DND-41 (cell line): ENCODE data around the gene NLGN1.

Experiments
- ATAC-seq: fragments of 200-7000 bp; cut with Tn5 transposase; 3 replicates; pipeline ENCODE4 v1.9.1; 2021; ENCODE audit warnings: low read depth; ENCODE audit not compliant: insufficient read depth
- DNase-seq: peaks from one replicate; pipeline ENCODE4 v3.0.0-alpha.2; 2020
- H2AFZ ChIP-seq: 2 replicates; pipeline ENCODE4 v1.6.0; 2012; ENCODE audit warnings: low read depth, low read length
- H3K27ac ChIP-seq: 2 replicates; pipeline ENCODE4 v1.5.1; 2012; ENCODE audit warnings: low read length, inconsistent platforms
- H3K27me3 ChIP-seq: fragments of 200-600 bp; sonication (generic); 2 replicates; pipeline ENCODE4 v1.6.0; 2012; ENCODE audit warnings: low read length, mild to moderate bottlenecking, inconsistent platforms; ENCODE audit not compliant: insufficient read depth, poor library complexity
- H3K36me3 ChIP-seq: 2 replicates; pipeline ENCODE4 v1.5.1; 2012; ENCODE audit warnings: low read length, inconsistent platforms; ENCODE audit not compliant: insufficient read depth
- H3K4me1 ChIP-seq: 2 replicates; pipeline ENCODE4 v1.5.1; 2012; ENCODE audit warnings: mild to moderate bottlenecking, low read length; ENCODE audit not compliant: insufficient read depth
- H3K4me2 ChIP-seq: 2 replicates; pipeline ENCODE4 v1.6.0; 2012; ENCODE audit warnings: mild to moderate bottlenecking, moderate library complexity, low read length, inconsistent platforms; ENCODE audit not compliant: insufficient read depth
- H3K4me3 ChIP-seq, 2 experiments: fragments of 200-600 bp in 1 of 2; shearing (Covaris generic) in 1 of 2; 2 replicates each; pipeline ENCODE4 v1.5.1; 2012 to 2016; ENCODE audit warnings: inconsistent platforms in 2 of 2, low read length in 2 of 2, mild to moderate bottlenecking in 2 of 2, low read depth in 1 of 2, moderate library complexity in 1 of 2
- H3K79me2 ChIP-seq: 2 replicates; pipeline ENCODE4 v1.6.0; 2012; ENCODE audit warnings: low read length, inconsistent platforms; ENCODE audit not compliant: insufficient read depth
- H3K9ac ChIP-seq: 2 replicates; pipeline ENCODE4 v1.6.0; 2012; ENCODE audit warnings: low read depth, mild to moderate bottlenecking, inconsistent platforms, low read length, moderate library complexity
- H3K9me3 ChIP-seq: 2 replicates; pipeline ENCODE4 v1.5.1; 2012; ENCODE audit warnings: low read length, moderate library complexity, mild to moderate bottlenecking, inconsistent platforms; ENCODE audit not compliant: insufficient read depth, severe bottlenecking
- H4K20me1 ChIP-seq: 2 replicates; pipeline ENCODE4 v1.6.0; 2012; ENCODE audit warnings: low read length; ENCODE audit not compliant: insufficient read depth
- CTCF ChIP-seq: IDR thresholded peaks from 2 replicates; pipeline ENCODE4 v1.5.1; 2012; ENCODE audit warnings: borderline replicate concordance, low read length, moderate library complexity, mild to moderate bottlenecking; ENCODE audit not compliant: poor library complexity, severe bottlenecking; ENCODE audit errors: extremely low read depth
- EZH2 ChIP-seq: IDR thresholded peaks from 3 replicates; pipeline ENCODE4 v1.6.1; 2012; ENCODE audit warnings: borderline replicate concordance, low read depth, mild to moderate bottlenecking, moderate library complexity, low read length, inconsistent platforms; ENCODE audit not compliant: severe bottlenecking

Gene NLGN1

GRCh38 chr3:174169736-174170135, 772.2 kb downstream of the NLGN1 start:
- Histone ChIP-seq H3K4me3 (no peak overlapping the region), H3K9me3 (no peaks in the 10 kb centered on the region), H4K20me1 (no peaks in the 10 kb centered on the region), H3K79me2 (no peaks in the 10 kb centered on the region), H3K27ac (no peak overlapping the region), H3K36me3 (no peaks in the 10 kb centered on the region), H3K9ac (no peak overlapping the region), H3K4me2 (no peak overlapping the region), H3K27me3 (no peaks in the 10 kb centered on the region), H2AFZ (no peak overlapping the region), H3K4me1 (no peaks in the 10 kb centered on the region)
- no peak for DNase-seq
- TF ChIP-seq EZH2 (no peak), CTCF (no peak)
- no peak for ATAC-seq

DNA sequence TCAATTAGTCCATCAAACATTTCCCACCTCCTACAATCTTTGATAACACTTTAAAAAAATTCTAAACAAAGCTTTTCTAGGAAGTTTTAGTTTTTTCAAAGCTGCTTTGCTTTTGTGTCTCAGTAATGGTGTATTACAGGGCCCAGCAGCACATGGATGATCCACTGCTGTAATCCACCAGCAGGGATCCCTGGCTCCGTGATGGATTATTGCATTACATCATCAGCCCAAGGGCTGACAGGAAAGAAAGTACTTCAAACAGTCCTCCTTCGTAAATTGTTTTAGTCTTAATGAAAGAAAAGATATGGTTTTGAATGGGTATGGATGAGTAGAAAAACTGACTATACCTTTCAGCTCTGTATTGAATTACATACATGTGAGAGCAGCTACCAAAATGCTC, 772.7 kb downstream of the NLGN1 start:
- DNase-seq (no peak), ATAC-seq (no peak)
- Histone ChIP-seq H3K36me3 (no peaks in the 10 kb centered on the region), H4K20me1 (no peaks in the 10 kb centered on the region), H3K4me3 (no peak overlapping the region), H3K27me3 (no peaks in the 10 kb centered on the region), H3K27ac (no peak overlapping the region), H3K9me3 (no peaks in the 10 kb centered on the region), H3K4me1 (no peaks in the 10 kb centered on the region), H3K4me2 (no peak overlapping the region), H3K9ac (no peak overlapping the region), H2AFZ (no peak overlapping the region), H3K79me2 (no peaks in the 10 kb centered on the region)
- TF ChIP-seq EZH2 (no peak), CTCF (no peak)

DNA sequence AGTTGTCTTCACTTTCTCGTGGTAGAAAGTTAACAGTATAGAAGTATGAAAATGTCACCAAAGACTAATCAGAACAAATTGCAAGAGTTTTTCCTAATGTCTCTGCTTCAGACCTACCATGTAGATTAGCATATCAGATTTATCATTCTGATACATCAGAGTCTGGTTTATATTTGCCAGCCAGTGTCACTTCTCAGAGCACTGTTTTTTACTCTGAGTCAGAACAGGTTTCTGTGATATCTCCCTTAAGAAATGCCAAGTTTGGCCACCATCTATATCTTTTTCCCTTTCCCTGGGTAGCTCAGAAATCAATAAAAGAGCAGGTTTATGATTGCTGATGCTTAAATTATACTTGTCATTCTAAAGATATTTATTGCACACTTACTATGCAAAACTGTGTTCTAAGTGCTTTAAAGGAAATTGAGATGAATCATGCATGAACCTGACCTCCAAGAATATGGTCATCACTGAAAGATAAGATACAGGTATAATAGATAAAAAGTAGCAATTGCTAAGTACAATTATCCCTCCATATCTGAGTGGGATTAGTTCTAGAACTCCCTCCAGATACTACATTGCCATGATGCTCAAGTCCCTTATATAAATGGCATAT, 788.9 kb downstream of the NLGN1 start:
- Histone ChIP-seq H3K36me3 (no peaks in the 10 kb centered on the region), H3K79me2 (no peaks in the 10 kb centered on the region), H3K9ac (no peak overlapping the region), H3K27ac (no peak overlapping the region), H3K4me2 (no peak overlapping the region), H3K9me3 (no peaks in the 10 kb centered on the region), H2AFZ (no peak overlapping the region), H3K27me3 (no peaks in the 10 kb centered on the region), H3K4me1 (no peaks in the 10 kb centered on the region), H3K4me3 (no peak overlapping the region), H4K20me1 (no peaks in the 10 kb centered on the region)
- ATAC-seq: no peak
- TF ChIP-seq CTCF (no peak), EZH2 (no peak)
- no peak for DNase-seq
